K562 (cell line): ENCODE measurements around the gene PPP1R3C. TPM values are rescaled to one million over a fixed set of nuclear protein-coding genes. Genes with fewer than 3 reads are reported as not detected.

Source experiments
- BACH1 ChIP-seq: fragments of 200-800 bp; sonication (Bioruptor generic); IDR thresholded peaks from 2 replicates; pipeline ENCODE4 v1.6.1; 2016; ENCODE audit warnings: missing genetic modification characterization, missing compliant biosample characterization
- FOS ChIP-seq: IDR thresholded peaks from 3 replicates; pipeline ENCODE4 v1.6.1; 2011; ENCODE audit not compliant: insufficient read length; ENCODE audit errors: extremely low read depth
- HMG20A ChIP-seq: fragments of 450-650 bp; formaldehyde crosslinking; conservative IDR thresholded peaks from 2 replicates; pipeline ENCODE4 v1.4.0; 2020; ENCODE audit warnings: mild to moderate bottlenecking, mixed read lengths
- JUNB ChIP-seq: fragments of 450-650 bp; formaldehyde crosslinking; conservative IDR thresholded peaks from 2 replicates; pipeline ENCODE4 v1.4.0; 2020; ENCODE audit warnings: mild to moderate bottlenecking
- MAZ ChIP-seq, 2 experiments: fragments of 450-650 bp in 1 of 2; sonication (generic) in 1 of 2; formaldehyde crosslinking; IDR thresholded peaks in 1 of 2; conservative IDR thresholded peaks in 1 of 2; 2 replicates each; pipeline versions ENCODE4 v1.4.0 to v1.5.0; 2020; ENCODE audit warnings: mild to moderate bottlenecking in 1 of 2, missing genetic modification reagents in 1 of 2
- ZNF584 ChIP-seq: fragments of 200-800 bp; sonication (Bioruptor generic); IDR thresholded peaks from 2 replicates; pipeline ENCODE4 v1.6.1; 2016; ENCODE audit warnings: low read depth, mild to moderate bottlenecking, missing genetic modification characterization, missing compliant biosample characterization
- polyA plus RNA-seq, 8 experiments: library from polyadenylated mRNA; depleted of rRNA in 4 of 8; stranded (reverse) in 5 of 8; unstranded in 3 of 8; fragments of >200 nt; fragmentation: Nextera tagmentation in 2 of 8; fragmentation: Illumina TruSeq in 1 of 8; extraction: Ambion mirVana in 2 of 8; extraction: Trizol in 1 of 8; gene quantifications; 2 replicates each; pipeline versions ENCODE4 v1.2.1 to v1.2.3, GENCODE V29; 2011 to 2014; ENCODE audit warnings: inconsistent platforms in 1 of 8, missing spikeins in 1 of 8
- total RNA-seq, 7 experiments: library from RNA; depleted of rRNA in 6 of 7; stranded (reverse); fragments of >200 nt in 6 of 7; fragmentation: Illumina TruSeq in 2 of 7; extraction: Trizol in 2 of 7; gene quantifications; 2 replicates each; pipeline versions ENCODE4 v1.2.1 to v1.2.3, GENCODE V29; 2011 to 2021; ENCODE audit warnings: low replicate concordance in 1 of 7
- TF ChIP-seq, protein P1 (sequence below): fragments of 450-650 bp; IDR thresholded peaks from 2 replicates; pipeline ENCODE4 v1.6.1; 2017; ENCODE audit warnings: antibody characterized with exemption, mild to moderate bottlenecking

PPP1R3C gene
- total and polyA plus RNA-seq, 9 of the 15 experiments (the other 6 are each of a cell fraction or from before 2014, with no cell fraction given), result 0.06 to 0.24 (median 0.12) TPM; not detected in 3

GRCh38 chr10:91587710-91588638 lies 44.9 kb downstream of the PPP1R3C start (continued):
- TF ChIP-seq, protein P1, sequence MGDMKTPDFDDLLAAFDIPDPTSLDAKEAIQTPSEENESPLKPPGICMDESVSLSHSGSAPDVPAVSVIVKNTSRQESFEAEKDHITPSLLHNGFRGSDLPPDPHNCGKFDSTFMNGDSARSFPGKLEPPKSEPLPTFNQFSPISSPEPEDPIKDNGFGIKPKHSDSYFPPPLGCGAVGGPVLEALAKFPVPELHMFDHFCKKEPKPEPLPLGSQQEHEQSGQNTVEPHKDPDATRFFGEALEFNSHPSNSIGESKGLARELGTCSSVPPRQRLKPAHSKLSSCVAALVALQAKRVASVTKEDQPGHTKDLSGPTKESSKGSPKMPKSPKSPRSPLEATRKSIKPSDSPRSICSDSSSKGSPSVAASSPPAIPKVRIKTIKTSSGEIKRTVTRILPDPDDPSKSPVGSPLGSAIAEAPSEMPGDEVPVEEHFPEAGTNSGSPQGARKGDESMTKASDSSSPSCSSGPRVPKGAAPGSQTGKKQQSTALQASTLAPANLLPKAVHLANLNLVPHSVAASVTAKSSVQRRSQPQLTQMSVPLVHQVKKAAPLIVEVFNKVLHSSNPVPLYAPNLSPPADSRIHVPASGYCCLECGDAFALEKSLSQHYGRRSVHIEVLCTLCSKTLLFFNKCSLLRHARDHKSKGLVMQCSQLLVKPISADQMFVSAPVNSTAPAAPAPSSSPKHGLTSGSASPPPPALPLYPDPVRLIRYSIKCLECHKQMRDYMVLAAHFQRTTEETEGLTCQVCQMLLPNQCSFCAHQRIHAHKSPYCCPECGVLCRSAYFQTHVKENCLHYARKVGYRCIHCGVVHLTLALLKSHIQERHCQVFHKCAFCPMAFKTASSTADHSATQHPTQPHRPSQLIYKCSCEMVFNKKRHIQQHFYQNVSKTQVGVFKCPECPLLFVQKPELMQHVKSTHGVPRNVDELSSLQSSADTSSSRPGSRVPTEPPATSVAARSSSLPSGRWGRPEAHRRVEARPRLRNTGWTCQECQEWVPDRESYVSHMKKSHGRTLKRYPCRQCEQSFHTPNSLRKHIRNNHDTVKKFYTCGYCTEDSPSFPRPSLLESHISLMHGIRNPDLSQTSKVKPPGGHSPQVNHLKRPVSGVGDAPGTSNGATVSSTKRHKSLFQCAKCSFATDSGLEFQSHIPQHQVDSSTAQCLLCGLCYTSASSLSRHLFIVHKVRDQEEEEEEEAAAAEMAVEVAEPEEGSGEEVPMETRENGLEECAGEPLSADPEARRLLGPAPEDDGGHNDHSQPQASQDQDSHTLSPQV, result peak; percentile 67; the same call in 1 of the 2 replicates
- TF ChIP-seq ZNF584 (peak; percentile 66; the same call in 1 of the 2 replicates), HMG20A (no peak), BACH1 (0 out of 2 replicates have a peak, but pooled peaks have one; percentile 29), FOS (peak; percentile 40), MAZ (CRISPR knock-in tag; conservative IDR thresholded peaks at IDR 0.05 in 1 of 2, IDR thresholded peaks at IDR 0.05 in 1 of 2) (peak in 1 of 2 experiments; percentile 43; a peak in 1 of 4 replicates), JUNB (CRISPR knock-in tag) (peak; percentile 40)
